ENCODE data around the gene TGFBR1. TPM values are rescaled to one million over a fixed set of nuclear protein-coding genes. Genes with fewer than 3 reads are reported as not detected.

TGFBR1 gene
- total RNA-seq, 1 donor from 2014 or later = 23.8 TPM

GRCh38 chr9:99167119-99167518 is 62.2 kb downstream of the TGFBR1 start:
- H3K4me1 ChIP-seq = no peaks in the 10 kb centered on the region
- intact Hi-C loops (cut with DNase I) = no loop called here
- no peak for TF ChIP-seq CTCF (IDR thresholded peaks at IDR 0.05)
- TF ChIP-seq POLR2A (IDR thresholded peaks at IDR 0.05) = no peak
- TF ChIP-seq POLR2AphosphoS5 (IDR thresholded peaks at IDR 0.05; ENCODE audit: insufficient read depth in 1 of 2, low read depth in 1 of 2) = no peak
- H3K27ac ChIP-seq = no peak overlapping the region
- no peaks in the 10 kb centered on the region for H3K27me3 ChIP-seq
- H3K9me3 ChIP-seq = no peaks in the 10 kb centered on the region
- no peaks in the 10 kb centered on the region for H3K36me3 ChIP-seq
- no peak for DNase-seq (ENCODE audit: extremely low spot score in 2 of 2)
- no peak overlapping the region for H3K4me3 ChIP-seq

GRCh38 chr9:99167694-99168093 is 62.8 kb downstream of the TGFBR1 start:
- H3K4me1 ChIP-seq = no peaks in the 10 kb centered on the region
- no peak overlapping the region for H3K4me3 ChIP-seq
- no peak for DNase-seq (ENCODE audit: extremely low spot score in 2 of 2)
- H3K36me3 ChIP-seq = no peaks in the 10 kb centered on the region
- intact Hi-C loops (cut with DNase I) = no loop called here
- no peak overlapping the region for H3K27ac ChIP-seq
- no peaks in the 10 kb centered on the region for H3K9me3 ChIP-seq
- TF ChIP-seq CTCF (IDR thresholded peaks at IDR 0.05) (no peak), POLR2AphosphoS5 (IDR thresholded peaks at IDR 0.05; ENCODE audit: insufficient read depth in 1 of 2, low read depth in 1 of 2) (no peak), POLR2A (IDR thresholded peaks at IDR 0.05) (no peak)
- no peaks in the 10 kb centered on the region for H3K27me3 ChIP-seq

GRCh38 chr9:99169086-99169485 is 64.2 kb downstream of the TGFBR1 start:
- Histone ChIP-seq H3K4me3 (no peak overlapping the region), H3K27me3 (no peaks in the 10 kb centered on the region), H3K9me3 (no peaks in the 10 kb centered on the region), H3K36me3 (no peaks in the 10 kb centered on the region), H3K4me1 (no peaks in the 10 kb centered on the region), H3K27ac (no peak overlapping the region)
- intact Hi-C loops (cut with DNase I) = no loop called here
- no peak for TF ChIP-seq CTCF (IDR thresholded peaks at IDR 0.05)
- no peak for TF ChIP-seq POLR2A (IDR thresholded peaks at IDR 0.05)
- TF ChIP-seq POLR2AphosphoS5 (IDR thresholded peaks at IDR 0.05; ENCODE audit: insufficient read depth in 1 of 2, low read depth in 1 of 2) = no peak
- DNase-seq (ENCODE audit: extremely low spot score in 2 of 2) = no peak

- TF ChIP-seq POLR2AphosphoS5 (IDR thresholded peaks at IDR 0.05; ENCODE audit: insufficient read depth in 1 of 2, low read depth in 1 of 2) = no peak
- no peak for TF ChIP-seq CTCF (IDR thresholded peaks at IDR 0.05)
- no peak for TF ChIP-seq POLR2A (IDR thresholded peaks at IDR 0.05)
- no peak overlapping the region for H3K27ac ChIP-seq
- intact Hi-C loops (cut with DNase I) = no loop called here
- no peak overlapping the region for H3K4me3 ChIP-seq
- H3K36me3 ChIP-seq = no peaks in the 10 kb centered on the region
- DNase-seq (ENCODE audit: extremely low spot score in 2 of 2) = no peak
- no peaks in the 10 kb centered on the region for H3K4me1 ChIP-seq
- H3K27me3 ChIP-seq = no peaks in the 10 kb centered on the region
- H3K9me3 ChIP-seq = no peaks in the 10 kb centered on the region
Observed at GRCh38 chr9:99169982-99170761, 65.3 kb downstream of the TGFBR1 start.

Measured in vagina (tissue), 2 donors.